Progenitor cell of endocrine pancreas (in vitro differentiated cells): ENCODE measurements around the gene SYCE1L. TPM values are rescaled to one million over a fixed set of nuclear protein-coding genes. Genes with fewer than 3 reads are reported as not detected.

Experiments used
- DNase-seq: peaks from one replicate; pipeline ENCODE4 v3.0.0; 2021; ENCODE audit warnings: low spot score; ENCODE audit not compliant: unreplicated experiment
- H3K27ac Mint-ChIP-seq: 2 replicates; pipeline ENCODE4 v1.8.0; 2021; ENCODE audit warnings: mild to moderate bottlenecking, moderate library complexity, mixed read lengths
- H3K27me3 Mint-ChIP-seq: 2 replicates; pipeline ENCODE4 v1.8.0; 2021; ENCODE audit warnings: mixed read lengths
- H3K36me3 Mint-ChIP-seq: 2 replicates; pipeline ENCODE4 v1.8.0; 2022; ENCODE audit warnings: mixed read lengths; ENCODE audit not compliant: insufficient read depth
- H3K4me1 Mint-ChIP-seq: 2 replicates; pipeline ENCODE4 v1.8.0; 2021; ENCODE audit warnings: low read depth, mixed read lengths
- H3K4me3 Mint-ChIP-seq: 2 replicates; pipeline ENCODE4 v1.8.0; 2021; ENCODE audit warnings: low read depth, mild to moderate bottlenecking, moderate library complexity, mixed read lengths
- H3K9me3 Mint-ChIP-seq: 2 replicates; pipeline ENCODE4 v1.8.0; 2021; ENCODE audit warnings: low read depth, mixed read lengths
- total RNA-seq: library from RNA; stranded (reverse); gene quantifications from 2 replicates; pipeline ENCODE4 v1.2.1, GENCODE V29; 2021
- TF ChIP-seq, protein P1 (sequence below): fragments of 200-600 bp; sonication (generic); IDR thresholded peaks from one replicate; pipeline ENCODE4 v1.5.0; 2021; ENCODE audit warnings: antibody characterized with exemption, mild to moderate bottlenecking; ENCODE audit not compliant: unreplicated experiment

SYCE1L gene
- total RNA-seq, 1 donor from 2014 or later: 25.6 TPM

DNA sequence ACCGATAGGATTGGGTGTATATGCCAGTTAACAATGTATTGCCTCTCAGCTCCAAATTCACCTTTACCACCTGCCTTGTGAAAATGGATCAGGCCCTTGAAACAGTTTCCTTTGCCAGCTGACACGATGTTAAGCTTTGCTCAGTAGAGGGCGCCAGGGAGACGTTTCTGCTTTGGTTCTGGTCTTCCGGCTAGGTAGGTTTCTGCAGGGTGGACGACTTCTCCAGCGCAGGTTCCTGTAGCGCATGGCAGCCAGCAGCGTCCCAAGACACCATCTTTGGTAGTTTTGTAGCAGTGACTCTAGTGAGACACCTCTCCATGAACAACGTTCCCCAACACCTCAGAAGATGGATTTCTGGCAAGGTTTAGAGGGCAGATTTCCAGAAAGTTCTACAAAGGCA is 24.0 kb downstream of the SYCE1L start:
- Mint-ChIP-seq H3K27me3 (no peaks in the 10 kb centered on the region), H3K4me1 (no peaks in the 10 kb centered on the region), H3K9me3 (peaks cover 4% of the 10 kb centered on the region), H3K36me3 (no peaks in the 10 kb centered on the region), H3K4me3 (no peak overlapping the region), H3K27ac (no peak overlapping the region)
- DNase-seq: no peak
- TF ChIP-seq, protein P1, sequence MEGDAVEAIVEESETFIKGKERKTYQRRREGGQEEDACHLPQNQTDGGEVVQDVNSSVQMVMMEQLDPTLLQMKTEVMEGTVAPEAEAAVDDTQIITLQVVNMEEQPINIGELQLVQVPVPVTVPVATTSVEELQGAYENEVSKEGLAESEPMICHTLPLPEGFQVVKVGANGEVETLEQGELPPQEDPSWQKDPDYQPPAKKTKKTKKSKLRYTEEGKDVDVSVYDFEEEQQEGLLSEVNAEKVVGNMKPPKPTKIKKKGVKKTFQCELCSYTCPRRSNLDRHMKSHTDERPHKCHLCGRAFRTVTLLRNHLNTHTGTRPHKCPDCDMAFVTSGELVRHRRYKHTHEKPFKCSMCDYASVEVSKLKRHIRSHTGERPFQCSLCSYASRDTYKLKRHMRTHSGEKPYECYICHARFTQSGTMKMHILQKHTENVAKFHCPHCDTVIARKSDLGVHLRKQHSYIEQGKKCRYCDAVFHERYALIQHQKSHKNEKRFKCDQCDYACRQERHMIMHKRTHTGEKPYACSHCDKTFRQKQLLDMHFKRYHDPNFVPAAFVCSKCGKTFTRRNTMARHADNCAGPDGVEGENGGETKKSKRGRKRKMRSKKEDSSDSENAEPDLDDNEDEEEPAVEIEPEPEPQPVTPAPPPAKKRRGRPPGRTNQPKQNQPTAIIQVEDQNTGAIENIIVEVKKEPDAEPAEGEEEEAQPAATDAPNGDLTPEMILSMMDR: peak; percentile 37

GRCh38 chr16:77225182-77225581 is 26.0 kb downstream of the SYCE1L start:
- no peak for DNase-seq
- H3K27me3 Mint-ChIP-seq: peaks cover 3% of the 10 kb centered on the region
- H3K36me3 Mint-ChIP-seq: no peaks in the 10 kb centered on the region
- no peak overlapping the region for H3K4me3 Mint-ChIP-seq
- H3K9me3 Mint-ChIP-seq: peaks cover 4% of the 10 kb centered on the region
- TF ChIP-seq, protein P1: no peak
- no peaks in the 10 kb centered on the region for H3K4me1 Mint-ChIP-seq
- H3K27ac Mint-ChIP-seq: no peak overlapping the region

GRCh38 chr16:77227745-77228144 is 28.5 kb downstream of the SYCE1L start:
- Mint-ChIP-seq H3K9me3 (peaks cover 4% of the 10 kb centered on the region), H3K27ac (no peak overlapping the region), H3K4me3 (no peak overlapping the region), H3K27me3 (peaks cover 3% of the 10 kb centered on the region), H3K4me1 (no peaks in the 10 kb centered on the region), H3K36me3 (no peaks in the 10 kb centered on the region)
- TF ChIP-seq, protein P1: no peak
- DNase-seq: no peak

- no peak overlapping the region for H3K4me3 Mint-ChIP-seq
- H3K4me1 Mint-ChIP-seq: peaks cover 2% of the 10 kb centered on the region
- DNase-seq: no peak
- H3K9me3 Mint-ChIP-seq: no peaks in the 10 kb centered on the region
- TF ChIP-seq, protein P1: no peak
- H3K27me3 Mint-ChIP-seq: peaks cover 8% of the 10 kb centered on the region
- no peak overlapping the region for H3K27ac Mint-ChIP-seq
- no peaks in the 10 kb centered on the region for H3K36me3 Mint-ChIP-seq
These were observed 31.8 kb downstream of the SYCE1L start for GRCh38 chr16:77231047-77231446.

DNA sequence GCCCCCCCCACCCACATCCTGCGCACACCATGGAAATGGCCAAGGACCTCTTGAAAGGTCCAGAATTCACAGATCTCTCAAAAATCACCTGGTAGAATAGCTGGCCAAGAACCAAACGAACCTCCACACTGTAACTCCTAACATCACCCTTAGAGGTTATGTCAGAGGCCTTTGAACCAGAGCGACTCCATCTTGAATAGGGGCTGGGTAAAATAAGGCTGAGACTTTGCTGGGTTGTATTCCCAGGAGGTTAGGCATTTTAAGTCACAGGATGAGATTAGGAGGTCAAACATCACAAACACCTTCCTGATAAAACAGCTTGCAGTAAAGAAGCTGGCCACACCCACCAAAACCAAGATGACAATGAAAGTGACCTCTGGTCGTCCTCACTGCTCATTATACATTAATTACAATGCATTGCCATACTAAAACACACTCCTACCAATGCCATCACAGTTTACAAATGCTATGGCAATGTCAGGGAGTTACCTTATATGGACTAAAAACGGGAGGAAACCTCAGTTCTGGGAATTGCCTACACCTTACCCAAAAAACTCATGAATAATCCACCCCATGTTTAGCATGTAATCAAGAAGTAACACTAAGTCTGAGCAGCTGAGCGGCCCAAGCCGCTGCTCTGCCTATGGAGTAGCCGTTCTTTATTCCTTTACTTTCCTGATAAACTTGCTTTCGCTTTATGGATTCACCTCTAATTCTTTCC is 34.8 kb downstream of the SYCE1L start:
- Mint-ChIP-seq H3K4me1 (peaks cover 15% of the 10 kb centered on the region), H3K27me3 (peaks cover 18% of the 10 kb centered on the region), H3K4me3 (no peak overlapping the region), H3K27ac (no peak overlapping the region), H3K36me3 (no peaks in the 10 kb centered on the region), H3K9me3 (no peaks in the 10 kb centered on the region)
- TF ChIP-seq, protein P1: no peak
- DNase-seq: no peak
